H1 (cell line): ENCODE data around the gene MED31. TPM values are rescaled to one million over a fixed set of nuclear protein-coding genes. Genes with fewer than 3 reads are reported as not detected.

Experiments used
- CTCF ChIA-PET: fragments of 300-600 bp; sonication (Branson Sonifier 250); formaldehyde crosslinking; loops from one replicate; lab custom pipeline; 2021; ENCODE audit not compliant: partially characterized antibody; lab: Charles Lee
- POLR2A ChIA-PET: fragments of 300-600 bp; sonication (Branson Sonifier 250); formaldehyde crosslinking; loops from one replicate; lab custom pipeline; 2021; ENCODE audit warnings: inconsistent platforms; ENCODE audit not compliant: partially characterized antibody; lab: Charles Lee
- DNase-seq, 2 experiments: peaks; one replicate each; pipeline versions ENCODE4 v3.0.0 to v3.0.0-alpha.2; 2010 to 2022; ENCODE audit warnings: low spot score in 2 of 2, low read depth in 1 of 2, mixed read lengths in 1 of 2
- FAIRE-seq: peaks from 2 replicates; lab custom pipeline; 2011; peaks lifted over from hg19 to GRCh38; lab: Jason Lieb, UNC
- H2AFZ ChIP-seq: 2 replicates; pipeline ENCODE4 v1.8.1; 2012; ENCODE audit warnings: low read length, inconsistent platforms
- H2AK5ac ChIP-seq: 2 replicates; pipeline ENCODE4 v1.6.1; 2013; ENCODE audit warnings: low read depth, low read length
- H2BK120ac ChIP-seq: replicated peaks from 2 replicates; pipeline ENCODE3; 2013; ENCODE audit warnings: low read depth, low read length, inconsistent platforms
- H2BK12ac ChIP-seq: 2 replicates; pipeline ENCODE4 v1.6.1; 2013; ENCODE audit warnings: low read depth, low read length
- H2BK15ac ChIP-seq: 2 replicates; pipeline ENCODE4 v1.6.1; 2013; ENCODE audit warnings: low read length
- H2BK20ac ChIP-seq: 2 replicates; pipeline ENCODE4 v1.6.1; 2013; ENCODE audit warnings: low read length
- H2BK5ac ChIP-seq: 2 replicates; pipeline ENCODE4 v1.6.1; 2013; ENCODE audit warnings: low read depth, low read length
- H3K14ac ChIP-seq: 2 replicates; pipeline ENCODE4 v1.6.1; 2013; ENCODE audit warnings: inconsistent platforms; ENCODE audit not compliant: insufficient read length
- H3K18ac ChIP-seq: 2 replicates; pipeline ENCODE4 v1.6.1; 2013; ENCODE audit warnings: low read length; ENCODE audit errors: extremely low read depth
- H3K23ac ChIP-seq: 2 replicates; pipeline ENCODE4 v1.6.1; 2013; ENCODE audit warnings: inconsistent platforms; ENCODE audit not compliant: insufficient read length
- H3K23me2 ChIP-seq: 2 replicates; pipeline ENCODE4 v1.6.1; 2013; ENCODE audit warnings: low read depth, low read length
- H3K27ac ChIP-seq: 2 replicates; pipeline ENCODE4 v1.6.1; 2011; ENCODE audit warnings: low read depth, low read length, inconsistent platforms
- H3K27me3 ChIP-seq, 4 experiments: replicated peaks in 1 of 4; 1 replicate in 1 of 4; 2 replicates in 3 of 4; pipeline versions ENCODE4 v1.6.1 to v1.8.1; 2011 to 2013; ENCODE audit warnings: low read length in 3 of 4, mild to moderate bottlenecking in 3 of 4, inconsistent platforms in 2 of 4, mixed read lengths in 2 of 4, moderate library complexity in 1 of 4; ENCODE audit not compliant: control insufficient read depth in 3 of 4, insufficient read depth in 3 of 4; ENCODE audit errors: extremely low read depth in 1 of 4
- H3K36me3 ChIP-seq, 4 experiments: 2 replicates each; pipeline versions ENCODE4 v1.6.1 to v1.8.1; 2011 to 2013; ENCODE audit warnings: mild to moderate bottlenecking in 4 of 4, low read length in 3 of 4, moderate library complexity in 2 of 4, control low read depth in 1 of 4, inconsistent platforms in 1 of 4; ENCODE audit not compliant: insufficient read depth in 4 of 4, control insufficient read depth in 2 of 4
- H3K4ac ChIP-seq: replicated peaks from 2 replicates; pipeline ENCODE3; 2013; ENCODE audit warnings: low read length, low read depth, mixed read lengths, inconsistent platforms; ENCODE audit not compliant: insufficient read length
- H3K4me1 ChIP-seq, 4 experiments: replicated peaks in 1 of 4; 1 replicate in 1 of 4; 2 replicates in 3 of 4; pipeline versions ENCODE4 v1.6.1 to v1.8.1; 2011 to 2013; ENCODE audit warnings: low read length in 3 of 4, inconsistent platforms in 2 of 4, mixed read lengths in 1 of 4; ENCODE audit not compliant: insufficient read depth in 4 of 4, control insufficient read depth in 3 of 4
- H3K4me2 ChIP-seq, 2 experiments: 2 replicates each; pipeline versions ENCODE4 v1.6.1 to v1.8.1; 2011 to 2013; ENCODE audit warnings: low read depth in 2 of 2, low read length in 2 of 2, control low read depth in 1 of 2, inconsistent platforms in 1 of 2, mild to moderate bottlenecking in 1 of 2; ENCODE audit not compliant: insufficient read depth in 1 of 2
- H3K4me3 ChIP-seq, 4 experiments: fragments of 200-600, 300-600 bp in 1 of 4; sonication (generic), shearing (Covaris generic), sonication (Bioruptor Twin) in 1 of 4; 2 replicates each; pipeline versions ENCODE4 v1.5.1 to v1.8.1; 2011 to 2016; ENCODE audit warnings: low read length in 4 of 4, low read depth in 3 of 4, control low read depth in 2 of 4, inconsistent platforms in 2 of 4, mild to moderate bottlenecking in 2 of 4, mixed read lengths in 1 of 4, moderate library complexity in 1 of 4; ENCODE audit not compliant: insufficient read depth in 2 of 4; ENCODE audit errors: extremely low read depth in 1 of 4
- H3K56ac ChIP-seq: replicated peaks from 2 replicates; pipeline ENCODE3; 2013; ENCODE audit warnings: low read depth, mild to moderate bottlenecking, mixed read lengths, low read length, inconsistent platforms; ENCODE audit not compliant: insufficient read length
- H3K79me1 ChIP-seq: 2 replicates; pipeline ENCODE4 v1.6.1; 2013; ENCODE audit warnings: low read depth, low read length, control low read depth
- H3K79me2 ChIP-seq, 2 experiments: 2 replicates each; pipeline versions ENCODE4 v1.6.1 to v1.8.1; 2012 to 2013; ENCODE audit warnings: low read length in 2 of 2, mild to moderate bottlenecking in 2 of 2, inconsistent platforms in 1 of 2; ENCODE audit not compliant: insufficient read depth in 2 of 2, control insufficient read depth in 1 of 2
- H3K9ac ChIP-seq, 4 experiments: replicated peaks in 1 of 4; 1 replicate in 1 of 4; 2 replicates in 3 of 4; pipeline versions ENCODE4 v1.6.1 to v1.8.1; 2011 to 2013; ENCODE audit warnings: low read depth in 3 of 4, low read length in 3 of 4, control low read depth in 2 of 4, mild to moderate bottlenecking in 2 of 4, moderate library complexity in 2 of 4, inconsistent platforms in 1 of 4; ENCODE audit errors: extremely low read depth in 1 of 4
- H3K9me3 ChIP-seq, 2 experiments: 2 replicates each; pipeline versions ENCODE4 v1.6.1 to v1.8.1; 2012 to 2013; ENCODE audit warnings: mild to moderate bottlenecking in 2 of 2, moderate library complexity in 2 of 2, control low read depth in 1 of 2, inconsistent platforms in 1 of 2, low read depth in 1 of 2, low read length in 1 of 2, mixed read lengths in 1 of 2; ENCODE audit not compliant: insufficient read depth in 2 of 2
- H4K20me1 ChIP-seq, 2 experiments: replicated peaks in 1 of 2; 2 replicates each; pipeline versions ENCODE3 to v1.8.1; 2011 to 2013; ENCODE audit warnings: inconsistent platforms in 2 of 2, low read length in 2 of 2, mild to moderate bottlenecking in 1 of 2; ENCODE audit not compliant: insufficient read depth in 2 of 2, control insufficient read depth in 1 of 2
- H4K5ac ChIP-seq: 2 replicates; pipeline ENCODE4 v1.6.1; 2013; ENCODE audit warnings: low read length, low read depth, mixed read lengths, inconsistent platforms; ENCODE audit not compliant: insufficient read length
- H4K8ac ChIP-seq: 2 replicates; pipeline ENCODE4 v1.8.0; 2013; ENCODE audit warnings: mild to moderate bottlenecking, moderate library complexity, low read length, inconsistent platforms; ENCODE audit not compliant: insufficient read depth; ENCODE audit errors: extremely low read depth
- H4K91ac ChIP-seq: replicated peaks from 2 replicates; pipeline ENCODE3; 2013; ENCODE audit warnings: low read length, mixed read lengths, inconsistent platforms; ENCODE audit not compliant: insufficient read length
- ATF2 ChIP-seq: IDR thresholded peaks from 2 replicates; pipeline ENCODE4 v1.6.1; 2012; ENCODE audit warnings: low read length, inconsistent platforms
- BACH1 ChIP-seq: IDR thresholded peaks from 2 replicates; pipeline ENCODE4 v1.6.1; 2012; ENCODE audit warnings: low read length, improper control_type of control experiment
- BCL11A ChIP-seq, 2 experiments: IDR thresholded peaks; one replicate each; pipeline ENCODE4 v1.6.1; 2011; ENCODE audit warnings: low read depth in 2 of 2, low read length in 2 of 2, mild to moderate bottlenecking in 2 of 2
- CHD1 ChIP-seq: IDR thresholded peaks from 2 replicates; pipeline ENCODE4 v1.6.1; 2012; ENCODE audit warnings: low read depth, low read length, improper control_type of control experiment
- CHD2 ChIP-seq: IDR thresholded peaks from 2 replicates; pipeline ENCODE4 v1.6.1; 2012; ENCODE audit warnings: low read length, improper control_type of control experiment
- FOSL1 ChIP-seq: IDR thresholded peaks from 2 replicates; pipeline ENCODE4 v1.6.1; 2011; ENCODE audit warnings: mild to moderate bottlenecking, low read depth, low read length, moderate library complexity; ENCODE audit not compliant: insufficient read depth
- KDM4A ChIP-seq: IDR thresholded peaks from one replicate; pipeline ENCODE4 v1.7.1; 2012; ENCODE audit warnings: low read depth, mild to moderate bottlenecking, moderate library complexity, low read length, inconsistent platforms; ENCODE audit not compliant: severe bottlenecking
- KDM5A ChIP-seq: fragments of 200-600 bp; IDR thresholded peaks from 2 replicates; pipeline ENCODE4 v1.7.1; 2012; ENCODE audit warnings: mild to moderate bottlenecking, low read length, inconsistent platforms, mixed read lengths
- NANOG ChIP-seq: IDR thresholded peaks from 2 replicates; pipeline ENCODE4 v1.6.1; 2011; ENCODE audit warnings: low read length, low read depth, mild to moderate bottlenecking, inconsistent platforms; ENCODE audit not compliant: insufficient read depth, poor library complexity, severe bottlenecking
- RFX5 ChIP-seq: IDR thresholded peaks from 2 replicates; pipeline ENCODE4 v1.6.1; 2011; ENCODE audit warnings: low read depth, low read length, improper control_type of control experiment, borderline replicate concordance
- SAP30 ChIP-seq: fragments of 300-600 bp; sonication (generic); IDR thresholded peaks from 2 replicates; pipeline ENCODE4 v1.7.1; 2012; ENCODE audit warnings: low read length, moderate library complexity, mild to moderate bottlenecking, inconsistent platforms; ENCODE audit not compliant: insufficient read depth, insufficient replicate concordance
- SIN3A ChIP-seq, 2 experiments: IDR thresholded peaks in 1 of 2; conservative IDR thresholded peaks in 1 of 2; 2 replicates each; pipeline ENCODE4 v1.6.1; 2011 to 2012; ENCODE audit warnings: low read length in 2 of 2, improper control_type of control experiment in 1 of 2, low read depth in 1 of 2, mild to moderate bottlenecking in 1 of 2
- SP4 ChIP-seq: IDR thresholded peaks from 2 replicates; pipeline ENCODE4 v1.6.1; 2012; ENCODE audit warnings: low read length, inconsistent platforms
- WGBS, 2 experiments: shearing (Covaris generic) in 1 of 2; methylation state at CpG; one replicate each; pipeline versions ENCODE4 v1.1.6 to v1.1.7; 2013 to 2015; ENCODE audit warnings: low lambda C conversion rate in 2 of 2, mixed read lengths in 2 of 2, inconsistent platforms in 1 of 2, low coverage in 1 of 2, missing lambda C conversion rate in 1 of 2; ENCODE audit not compliant: insufficient replicate concordance in 2 of 2, insufficient coverage in 1 of 2, insufficient read length in 1 of 2; ENCODE audit errors: extremely low coverage in 1 of 2, missing lambda C conversion rate in 1 of 2; 5-methylcytosine and 5-hydroxymethylcytosine counted together
- polyA plus RNA-seq, 7 experiments: library from polyadenylated mRNA; depleted of rRNA in 3 of 7; stranded (reverse) in 5 of 7; unstranded in 2 of 7; fragments of >200 nt in 5 of 7; fragments of 200-250 nt in 2 of 7; gene quantifications; 1 replicate in 5 of 7; 2 replicates in 1 of 7; 4 replicates in 1 of 7; pipeline versions ENCODE4 v1.2.1 to v1.2.3, GENCODE V29; 2011 to 2013; ENCODE audit warnings: missing spikeins in 2 of 7, mixed read lengths in 2 of 7
- total RNA-seq: library from RNA; stranded (reverse); fragmentation: NEBNext Ultra II Directional; extraction: Animal tissue kit (Norgen Biotek cat#: 25700); gene quantifications from 2 replicates; pipeline ENCODE4 v1.2.1, GENCODE V29; 2021

MED31 gene
- total and polyA plus RNA-seq, 2 of the 8 experiments (the other 6 are each of a cell fraction or from before 2014, with no cell fraction given), result 4.6 to 12.3 TPM

- H3K9ac ChIP-seq, result no peak overlapping the region
- ChIA-PET POLR2A (no interaction called here), CTCF (interaction anchor here (1.2 kb wide), 1 partner anchor 18 kb away, joined by 5 read pairs; the partner anchor contains the start of gene SLC13A5)
- no peak overlapping the region for H4K8ac ChIP-seq
- H2BK20ac ChIP-seq, result no peak overlapping the region
- H3K4me3 ChIP-seq, result no peak overlapping the region
- no peaks in the 10 kb centered on the region for H3K79me1 ChIP-seq
- H2AK5ac ChIP-seq, result no peak overlapping the region
- H2BK5ac ChIP-seq, result no peak overlapping the region
- H3K36me3 ChIP-seq, result no peaks in the 10 kb centered on the region
- H3K4me1 ChIP-seq, result no peaks in the 10 kb centered on the region
- H3K23me2 ChIP-seq, result peaks cover 4% of the 10 kb centered on the region; the same call in 1 of the 2 replicates
- DNase-seq (no peak), FAIRE-seq (no peak)
- no peak overlapping the region for H2BK12ac ChIP-seq
- no peaks in the 10 kb centered on the region for H3K9me3 ChIP-seq
- H3K56ac ChIP-seq, result no peak overlapping the region
- no peak overlapping the region for H3K23ac ChIP-seq
- 88% methylated on average over 2 of the region's 2 CpGs; no CpG with 5 or more reads in 1 of the 2 experiments for WGBS, 2 experiments
- no peaks in the 10 kb centered on the region for H3K79me2 ChIP-seq
- H3K27ac ChIP-seq, result no peak overlapping the region
- no peak overlapping the region for H2AFZ ChIP-seq
- H3K27me3 ChIP-seq, result no peaks in the 10 kb centered on the region; a peak in 1 of 7 replicates
- H2BK15ac ChIP-seq, result no peak overlapping the region
- H4K20me1 ChIP-seq, result peaks cover 0 to 2% of the 10 kb centered on the region in 2 experiments
- no peak overlapping the region for H3K18ac ChIP-seq
- H4K5ac ChIP-seq, result no peak overlapping the region
- no peak overlapping the region for H2BK120ac ChIP-seq
- no peak overlapping the region for H3K14ac ChIP-seq
- no peak overlapping the region for H3K4ac ChIP-seq
- no peak overlapping the region for H3K4me2 ChIP-seq
- no peak overlapping the region for H4K91ac ChIP-seq
- TF ChIP-seq CHD2 (no peak), ATF2 (no peak), BACH1 (no peak), BCL11A (IDR thresholded peaks at IDR 0.05; ENCODE audit: low read depth in 2 of 2, low read length in 2 of 2) (no peak), KDM5A (no peak), SIN3A (conservative IDR thresholded peaks at IDR 0.05 in 1 of 2, IDR thresholded peaks at IDR 0.05 in 1 of 2; ENCODE audit: low read depth in 1 of 2, low read length in 2 of 2) (no peak), RFX5 (no peak), SP4 (no peak), FOSL1 (no peak), CHD1 (no peak), NANOG (no peak), SAP30 (no peak), KDM4A (no peak)
Measured at GRCh38 chr17:6695051-6695450, 43.6 kb upstream of the MED31 start.
